HCT116 (cell line): ENCODE results near the gene CD40LG. TPM values are rescaled to one million over a fixed set of nuclear protein-coding genes. Genes with fewer than 3 reads are reported as not detected.

Experiments
- ATAC-seq: fragments of 200-7000 bp; cut with Tn5 transposase; 2 replicates; pipeline ENCODE4 v1.9.1; 2020; ENCODE audit warnings: mild to moderate bottlenecking, moderate library complexity
- BruUV-seq: library from RNA; stranded (reverse); fragments of 400-500 nt; replicated peaks from 2 replicates; lab custom pipeline; 2021; lab: Mats Ljungman, UMichigan
- CTCF ChIA-PET: fragments of 300-600 bp; sonication (Branson Sonifier 250); formaldehyde crosslinking; loops from one replicate; lab custom pipeline; 2021; ENCODE audit warnings: antibody characterized with exemption; lab: Charles Lee
- POLR2A ChIA-PET: fragments of 300-600, 350-600 bp; sonication (Branson Sonifier 250); formaldehyde crosslinking; loops from one replicate; lab custom pipeline; 2021; ENCODE audit warnings: antibody characterized with exemption; lab: Charles Lee
- RAD21 ChIA-PET, 2 experiments: fragments of 300-600 bp; sonication (Branson Sonifier 250); formaldehyde crosslinking; loops; one replicate each; lab custom pipeline; 2023; ENCODE audit warnings: low total read pairs in 2 of 2; ENCODE audit not compliant: uncharacterized antibody in 2 of 2, unreplicated experiment in 2 of 2, low non-redundant PET in 1 of 2; lab: Charles Lee
- DNase-seq: peaks from one replicate; pipeline ENCODE4 v3.0.0-alpha.2; 2010; ENCODE audit warnings: low read depth, low spot score
- H2AFZ ChIP-seq: fragments of 200-600 bp; shearing (Covaris generic), sonication (generic); 2 replicates; pipeline ENCODE4 v1.6.1; 2017; ENCODE audit warnings: low read depth, mixed run types, mixed read lengths, antibody characterized with exemption, low read length; ENCODE audit not compliant: poor library complexity, severe bottlenecking
- H3K27ac ChIP-seq: 2 replicates; pipeline ENCODE4 v1.5.1; 2012; ENCODE audit warnings: low read depth, low read length
- H3K27me3 ChIP-seq: fragments of 200-600 bp; sonication (generic); 2 replicates; pipeline ENCODE4 v1.6.1; 2016; ENCODE audit warnings: mixed run types, low read length, mixed read lengths; ENCODE audit not compliant: insufficient read depth
- H3K36me3 ChIP-seq, 2 experiments: fragments of 200-500 bp in 1 of 2; fragments of 200-600 bp in 1 of 2; sonication (Bioruptor generic) in 1 of 2; sonication (generic) in 1 of 2; 2 replicates each; pipeline versions ENCODE4 v1.5.1 to v1.6.1; 2014 to 2016; ENCODE audit warnings: low read length in 2 of 2, inconsistent platforms in 1 of 2, mixed read lengths in 1 of 2, mixed run types in 1 of 2; ENCODE audit not compliant: insufficient read depth in 2 of 2, control insufficient read depth in 1 of 2
- H3K4me1 ChIP-seq, 2 experiments: fragments of 200-600 bp in 1 of 2; sonication (generic) in 1 of 2; 2 replicates each; pipeline versions ENCODE4 v1.5.1 to v1.6.1; 2012 to 2017; ENCODE audit warnings: low read length in 2 of 2, inconsistent platforms in 1 of 2, mild to moderate bottlenecking in 1 of 2, mixed read lengths in 1 of 2, mixed run types in 1 of 2, moderate library complexity in 1 of 2; ENCODE audit not compliant: insufficient read depth in 2 of 2, control insufficient read depth in 1 of 2
- H3K4me2 ChIP-seq: fragments of 200-600 bp; sonication (generic); 2 replicates; pipeline ENCODE4 v1.6.1; 2017; ENCODE audit warnings: mixed run types, low read length, mixed read lengths
- H3K4me3 ChIP-seq, 2 experiments: fragments of 200-600 bp in 1 of 2; sonication (generic) in 1 of 2; replicated peaks in 1 of 2; 2 replicates each; pipeline ENCODE4 v1.5.1; 2011 to 2016; ENCODE audit warnings: low read length in 2 of 2, control low read depth in 1 of 2, low read depth in 1 of 2, mild to moderate bottlenecking in 1 of 2, mixed read lengths in 1 of 2, mixed run types in 1 of 2
- H3K79me2 ChIP-seq: fragments of 200-600 bp; sonication (generic); 2 replicates; pipeline ENCODE4 v1.6.1; 2017; ENCODE audit warnings: mild to moderate bottlenecking, mixed run types, low read length, moderate library complexity, mixed read lengths; ENCODE audit not compliant: insufficient read depth
- H3K9ac ChIP-seq: fragments of 200-600 bp; sonication (generic); 2 replicates; pipeline ENCODE4 v1.6.1; 2016; ENCODE audit warnings: low read length, mixed read lengths
- H3K9me2 ChIP-seq: fragments of 200-600 bp; sonication (generic), shearing (Covaris generic); 2 replicates; pipeline ENCODE4 v1.6.1; 2017; ENCODE audit warnings: mixed run types, mild to moderate bottlenecking, moderate library complexity; ENCODE audit not compliant: insufficient read depth
- H3K9me3 ChIP-seq, 2 experiments: fragments of 200-500 bp in 1 of 2; fragments of 200-600 bp in 1 of 2; sonication (Bioruptor generic) in 1 of 2; sonication (generic) in 1 of 2; 2 replicates each; pipeline ENCODE4 v1.6.1; 2014 to 2017; ENCODE audit warnings: low read length in 2 of 2, mixed read lengths in 2 of 2, inconsistent platforms in 1 of 2, low read depth in 1 of 2, mild to moderate bottlenecking in 1 of 2, mixed run types in 1 of 2, moderate library complexity in 1 of 2; ENCODE audit not compliant: control insufficient read depth in 1 of 2, insufficient read depth in 1 of 2
- H4K20me1 ChIP-seq: fragments of 200-600 bp; sonication (generic), shearing (Covaris generic); 2 replicates; pipeline ENCODE4 v1.6.1; 2017; ENCODE audit warnings: mixed run types, mild to moderate bottlenecking, moderate library complexity; ENCODE audit not compliant: insufficient read depth
- ATF3 ChIP-seq: IDR thresholded peaks from 2 replicates; pipeline ENCODE4 v1.6.1; 2012
- CEBPB ChIP-seq: IDR thresholded peaks from 2 replicates; pipeline ENCODE4 v1.6.1; 2012; ENCODE audit warnings: low read depth
- CTCF ChIP-seq, 3 experiments: fragments of 200-600 bp in 1 of 3; sonication (generic) in 1 of 3; IDR thresholded peaks in 2 of 3; conservative IDR thresholded peaks in 1 of 3; 2 replicates each; pipeline ENCODE4 v1.5.1; 2012 to 2017; ENCODE audit warnings: low read depth in 2 of 3, low read length in 2 of 3, antibody characterized with exemption in 1 of 3, borderline replicate concordance in 1 of 3, control low read depth in 1 of 3, mild to moderate bottlenecking in 1 of 3, mixed read lengths in 1 of 3, mixed run types in 1 of 3, moderate library complexity in 1 of 3; ENCODE audit not compliant: insufficient read depth in 1 of 3
- ELF1 ChIP-seq: IDR thresholded peaks from 2 replicates; pipeline ENCODE4 v1.6.1; 2012; ENCODE audit warnings: low read depth, borderline replicate concordance
- EZH2phosphoT487 ChIP-seq: fragments of 200-600 bp; IDR thresholded peaks from 2 replicates; pipeline ENCODE4 v1.6.1; 2018; ENCODE audit warnings: antibody characterized with exemption, borderline replicate concordance
- FOSL1 ChIP-seq: IDR thresholded peaks from 2 replicates; pipeline ENCODE4 v1.6.1; 2012; ENCODE audit warnings: low read depth
- JUND ChIP-seq: IDR thresholded peaks from 2 replicates; pipeline ENCODE4 v1.6.1; 2012
- POLR2A ChIP-seq: IDR thresholded peaks from 2 replicates; pipeline ENCODE4 v1.7.0; 2011; ENCODE audit warnings: borderline replicate concordance; ENCODE audit not compliant: insufficient read depth, insufficient read length; ENCODE audit errors: extremely low read depth
- POLR2AphosphoS5 ChIP-seq: IDR thresholded peaks from 2 replicates; pipeline ENCODE4 v1.6.1; 2011; ENCODE audit warnings: mild to moderate bottlenecking, low read depth, low read length, moderate library complexity
- RAD21 ChIP-seq: IDR thresholded peaks from 2 replicates; pipeline ENCODE4 v1.6.1; 2012; ENCODE audit warnings: low read depth, mild to moderate bottlenecking
- SIN3A ChIP-seq: IDR thresholded peaks from 2 replicates; pipeline ENCODE4 v1.6.1; 2012; ENCODE audit warnings: low read depth
- SP1 ChIP-seq: IDR thresholded peaks from 2 replicates; pipeline ENCODE4 v1.6.1; 2012; ENCODE audit warnings: low read depth
- SRF ChIP-seq: IDR thresholded peaks from 2 replicates; pipeline ENCODE4 v1.6.1; 2012; ENCODE audit warnings: low read depth
- YY1 ChIP-seq: IDR thresholded peaks from 2 replicates; pipeline ENCODE4 v1.6.1; 2011; ENCODE audit warnings: low read length, low read depth, moderate library complexity, mild to moderate bottlenecking; ENCODE audit not compliant: insufficient replicate concordance; ENCODE audit errors: extremely low read depth
- ZBTB33 ChIP-seq: IDR thresholded peaks from 2 replicates; pipeline ENCODE4 v1.6.1; 2011; ENCODE audit warnings: mild to moderate bottlenecking, low read length, moderate library complexity; ENCODE audit not compliant: insufficient replicate concordance; ENCODE audit errors: extremely low read depth
- ZNF274 ChIP-seq: fragments of 200-500 bp; sonication (Bioruptor generic); IDR thresholded peaks from 2 replicates; pipeline ENCODE4 v1.6.1; 2014; ENCODE audit warnings: mild to moderate bottlenecking, low read depth, low read length, inconsistent platforms
- intact Hi-C: fragments of 100-400 bp; cut with micrococcal nuclease; formaldehyde crosslinking; loops from 2 replicates; pipeline ENCODE4 v1.10.0; 2022
- total RNA-seq: library from RNA; stranded (reverse); gene quantifications from one replicate; pipeline ENCODE4 v1.2.1, GENCODE V29; 2021; ENCODE audit not compliant: unreplicated experiment

Gene CD40LG
- total RNA-seq, 1 experiment from 2014 or later = not detected

GRCh38 chrX:136691028-136691809 is 43.3 kb downstream of the CD40LG start:
- Histone ChIP-seq H3K27me3 (no peaks in the 10 kb centered on the region), H3K79me2 (no peaks in the 10 kb centered on the region), H3K36me3 (no peaks in the 10 kb centered on the region), H3K9me2 (no peaks in the 10 kb centered on the region), H2AFZ (no peak overlapping the region), H3K4me2 (no peak overlapping the region), H3K4me3 (no peak overlapping the region)
- no peak for DNase-seq
- ATAC-seq = no peak
- no TSS peak for BruUV-seq
- ChIA-PET CTCF (no interaction called here), POLR2A (no interaction called here)
- intact Hi-C loops = loop anchor here (10.0 kb wide), 3 partner anchors 196 to 526 kb away; partner anchors contain the start of gene HTATSF1
- TF ChIP-seq SRF (no peak), ATF3 (no peak), EZH2phosphoT487 (no peak), SP1 (no peak), POLR2AphosphoS5 (no peak), JUND (no peak), FOSL1 (no peak), SIN3A (no peak), ZBTB33 (no peak), ZNF274 (no peak), YY1 (no peak), POLR2A (no peak), RAD21 (no peak), ELF1 (no peak), CEBPB (no peak), CTCF (IDR thresholded peaks at IDR 0.05 in 2 of 3, conservative IDR thresholded peaks at IDR 0.05 in 1 of 3; ENCODE audit: borderline replicate concordance in 1 of 3, insufficient read depth in 1 of 3, low read depth in 2 of 3, low read length in 2 of 3) (no peak)
- TF ChIP-seq, all 23 proteins: peak for 0
- Histone ChIP-seq H3K27ac (no peak overlapping the region), H4K20me1 (no peaks in the 10 kb centered on the region), H3K9ac (no peak overlapping the region), H3K9me3 (no peaks in the 10 kb centered on the region), H3K4me1 (no peaks in the 10 kb centered on the region)
- RAD21 ChIA-PET = interaction anchor here in 1 of 2 experiments (0.7 kb wide), 1 partner anchor 233 kb away, joined by 3 read pairs; no protein-coding TSS in a partner anchor
